ENCODE measurements around the gene CCDC12. TPM values are rescaled to one million over a fixed set of nuclear protein-coding genes. Genes with fewer than 3 reads are reported as not detected.

The CCDC12 gene
- total RNA-seq, 1 experiment from 2014 or later, result 44.2 TPM

GRCh38 chr3:46893763-46894162 is 82.8 kb downstream of the CCDC12 start:
- H3K9ac ChIP-seq (ENCODE audit: low read length), result no peak overlapping the region
- ATAC-seq (no peak), DNase-seq (no peak)
- no TSS peak for BruUV-seq (replicated peaks)
- no peaks in the 10 kb centered on the region for H3K36me3 ChIP-seq (ENCODE audit: low read depth, low read length)
- ChIA-PET CTCF (no interaction called here), POLR2A (ENCODE audit: unreplicated experiment) (no interaction called here)
- peaks cover 4% of the 10 kb centered on the region; the same call in 1 of the 2 replicates for H3K4me1 ChIP-seq (ENCODE audit: insufficient read depth, low read length)
- no peaks in the 10 kb centered on the region for H3K27me3 ChIP-seq (ENCODE audit: low read length)
- no peaks in the 10 kb centered on the region for H3K9me3 ChIP-seq (ENCODE audit: low read length)
- H3K79me2 ChIP-seq (ENCODE audit: low read length), result no peaks in the 10 kb centered on the region
- no peak overlapping the region for H2AFZ ChIP-seq (ENCODE audit: low read length)
- H3F3A ChIP-seq (ENCODE audit: low read length, unreplicated experiment), result no peaks in the 10 kb centered on the region
- H3K4me3 ChIP-seq (ENCODE audit: low read length), result no peak overlapping the region
- intact Hi-C loops (cut with micrococcal nuclease), result loop anchor here (2.0 kb wide), 1 partner anchor 27 kb away; no protein-coding TSS in a partner anchor
- H4K20me1 ChIP-seq (ENCODE audit: low read length), result no peaks in the 10 kb centered on the region
- H3K27ac ChIP-seq (ENCODE audit: low read length), result no peak overlapping the region
- TF ChIP-seq EZH2 (IDR thresholded peaks at IDR 0.05; ENCODE audit: low read length, unreplicated experiment) (no peak), CTCF (conservative IDR thresholded peaks at IDR 0.05; ENCODE audit: low read depth, low read length) (no peak), EZH2phosphoT487 (IDR thresholded peaks at IDR 0.05; ENCODE audit: borderline replicate concordance, low read length) (no peak)
- H3K4me2 ChIP-seq (ENCODE audit: low read length), result no peak overlapping the region
- no peaks in the 10 kb centered on the region for H3K9me2 ChIP-seq (replicated peaks; ENCODE audit: low read length)

- no peak for DNase-seq
- no peaks in the 10 kb centered on the region for H4K20me1 ChIP-seq (ENCODE audit: low read length)
- H3K27ac ChIP-seq (ENCODE audit: low read length), result no peak overlapping the region
- no peaks in the 10 kb centered on the region for H3K9me3 ChIP-seq (ENCODE audit: low read length)
- no peak for ATAC-seq
- H3K27me3 ChIP-seq (ENCODE audit: low read length), result no peaks in the 10 kb centered on the region
- no peak overlapping the region for H3K9ac ChIP-seq (ENCODE audit: low read length)
- peak overlapping the region; percentile 87; the same call in 1 of the 2 replicates for H2AFZ ChIP-seq (ENCODE audit: low read length)
- intact Hi-C loops (cut with micrococcal nuclease), result no loop called here
- no peaks in the 10 kb centered on the region for H3K9me2 ChIP-seq (replicated peaks; ENCODE audit: low read length)
- peaks cover 4% of the 10 kb centered on the region; the same call in 1 of the 2 replicates for H3K4me1 ChIP-seq (ENCODE audit: insufficient read depth, low read length)
- no peaks in the 10 kb centered on the region for H3K36me3 ChIP-seq (ENCODE audit: low read depth, low read length)
- no peak overlapping the region for H3K4me3 ChIP-seq (ENCODE audit: low read length)
- TF ChIP-seq CTCF (conservative IDR thresholded peaks at IDR 0.05; ENCODE audit: low read depth, low read length) (no peak), EZH2phosphoT487 (IDR thresholded peaks at IDR 0.05; ENCODE audit: borderline replicate concordance, low read length) (no peak), EZH2 (IDR thresholded peaks at IDR 0.05; ENCODE audit: low read length, unreplicated experiment) (no peak)
- no TSS peak for BruUV-seq (replicated peaks)
- peak overlapping the region; percentile 88 for H3K4me2 ChIP-seq (ENCODE audit: low read length)
- ChIA-PET POLR2A (ENCODE audit: unreplicated experiment) (interaction anchor here (0.6 kb wide), 1 partner anchor 489 kb away, joined by 3 read pairs; no protein-coding TSS in a partner anchor), CTCF (no interaction called here)
- no peaks in the 10 kb centered on the region for H3F3A ChIP-seq (ENCODE audit: low read length, unreplicated experiment)
- no peaks in the 10 kb centered on the region for H3K79me2 ChIP-seq (ENCODE audit: low read length)
Observed at GRCh38 chr3:46893146-46893748, 83.3 kb downstream of the CCDC12 start.
